ENCODE data around the gene SHISA7.
A peak's percentile ranks its signal among the peaks of the same experiment; 100 is the strongest.

The SHISA7 gene

DNA sequence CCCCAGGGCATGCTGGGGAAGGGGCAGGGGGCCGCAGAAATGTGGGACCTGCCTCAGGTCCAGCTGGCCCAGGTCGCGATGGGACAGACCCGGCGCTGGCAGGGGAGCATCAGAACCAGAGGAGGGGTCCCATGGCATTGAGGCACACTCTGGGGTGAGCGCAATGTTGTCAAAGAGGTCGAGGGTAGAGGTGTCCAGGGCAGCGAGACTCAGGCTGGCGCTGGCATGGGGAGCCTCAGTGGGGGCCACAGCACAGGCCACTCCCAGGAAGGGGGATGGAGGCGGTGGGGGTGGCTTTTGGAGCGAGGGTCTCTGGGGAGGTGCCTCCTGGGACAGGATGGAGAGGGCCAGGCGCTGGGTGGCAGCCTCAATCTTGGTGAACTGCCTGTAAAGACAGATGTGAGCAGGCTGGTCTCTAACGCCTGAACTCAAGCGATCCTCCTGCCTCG is 20.5 kb upstream of the SHISA7 start:
- DNase-seq (ENCODE audit: low read depth in 1 of 2, low spot score in 1 of 2) = no peak

GRCh38 chr19:55462722-55463121 is 19.6 kb upstream of the SHISA7 start:
- no peak overlapping the region for H3K27ac ChIP-seq (replicated peaks)
- no peaks in the 10 kb centered on the region for H3K27me3 ChIP-seq (ENCODE audit: insufficient read depth, poor library complexity, severe bottlenecking)
- no peak overlapping the region for H3K4me3 ChIP-seq (replicated peaks; ENCODE audit: insufficient read depth, low read length)
- DNase-seq (ENCODE audit: low read depth in 1 of 2, low spot score in 1 of 2) = no peak
- TF ChIP-seq GABPA (IDR thresholded peaks at IDR 0.05; ENCODE audit: low read depth) = no peak

More for the DNA sequence above, 20.5 kb upstream of the SHISA7 start:
- no peaks in the 10 kb centered on the region for H3K27me3 ChIP-seq (ENCODE audit: insufficient read depth, poor library complexity, severe bottlenecking)
- no peak overlapping the region for H3K4me3 ChIP-seq (replicated peaks; ENCODE audit: insufficient read depth, low read length)
- no peak for TF ChIP-seq POLR2AphosphoS5 (IDR thresholded peaks at IDR 0.05; ENCODE audit: low read depth)
- no peak for TF ChIP-seq SPI1 (IDR thresholded peaks at IDR 0.05; ENCODE audit: borderline replicate concordance, low read depth)
- H3K27ac ChIP-seq (replicated peaks) = no peak overlapping the region

GRCh38 chr19:55461974-55462626 is 19.0 kb upstream of the SHISA7 start:
- no peak for TF ChIP-seq POLR2AphosphoS5 (IDR thresholded peaks at IDR 0.05; ENCODE audit: low read depth)
- DNase-seq (ENCODE audit: low read depth in 1 of 2, low spot score in 1 of 2) = no peak
- H3K4me3 ChIP-seq (replicated peaks; ENCODE audit: insufficient read depth, low read length) = peak overlapping the region; percentile 54
- peak overlapping the region; percentile 57 for H3K27ac ChIP-seq (replicated peaks)
- no peaks in the 10 kb centered on the region for H3K27me3 ChIP-seq (ENCODE audit: insufficient read depth, poor library complexity, severe bottlenecking)

GRCh38 chr19:55461259-55461973 is 18.3 kb upstream of the SHISA7 start, which contains the start of gene ISOC2:
Gene ISOC2, minus strand, starts transcription at chr19:55461642. Its CDS starts 5,156 bp downstream, at chr19:55456486.
- Histone ChIP-seq H3K27ac (replicated peaks) (peak within 1 kb of the TSS; percentile 82), H3K27me3 (ENCODE audit: insufficient read depth, poor library complexity, severe bottlenecking) (no peaks in the 10 kb centered on the region), H3K4me3 (replicated peaks; ENCODE audit: insufficient read depth, low read length) (peak within 1 kb of the TSS; percentile 81)
- DNase-seq (ENCODE audit: low read depth in 1 of 2, low spot score in 1 of 2) = peak; percentile 99 to 100
- TF ChIP-seq SPI1 (IDR thresholded peaks at IDR 0.05; ENCODE audit: borderline replicate concordance, low read depth) = no peak
- no peak for TF ChIP-seq CTCF (IDR thresholded peaks at IDR 0.05; ENCODE audit: insufficient read depth, low read length)
- no peak for TF ChIP-seq GABPA (IDR thresholded peaks at IDR 0.05; ENCODE audit: low read depth)
- TF ChIP-seq POLR2AphosphoS5 (IDR thresholded peaks at IDR 0.05; ENCODE audit: low read depth) = peak; percentile 62; the same call in 1 of the 2 replicates
- TF ChIP-seq REST (IDR thresholded peaks at IDR 0.05; ENCODE audit: insufficient replicate concordance, low read depth) = no peak

DNA sequence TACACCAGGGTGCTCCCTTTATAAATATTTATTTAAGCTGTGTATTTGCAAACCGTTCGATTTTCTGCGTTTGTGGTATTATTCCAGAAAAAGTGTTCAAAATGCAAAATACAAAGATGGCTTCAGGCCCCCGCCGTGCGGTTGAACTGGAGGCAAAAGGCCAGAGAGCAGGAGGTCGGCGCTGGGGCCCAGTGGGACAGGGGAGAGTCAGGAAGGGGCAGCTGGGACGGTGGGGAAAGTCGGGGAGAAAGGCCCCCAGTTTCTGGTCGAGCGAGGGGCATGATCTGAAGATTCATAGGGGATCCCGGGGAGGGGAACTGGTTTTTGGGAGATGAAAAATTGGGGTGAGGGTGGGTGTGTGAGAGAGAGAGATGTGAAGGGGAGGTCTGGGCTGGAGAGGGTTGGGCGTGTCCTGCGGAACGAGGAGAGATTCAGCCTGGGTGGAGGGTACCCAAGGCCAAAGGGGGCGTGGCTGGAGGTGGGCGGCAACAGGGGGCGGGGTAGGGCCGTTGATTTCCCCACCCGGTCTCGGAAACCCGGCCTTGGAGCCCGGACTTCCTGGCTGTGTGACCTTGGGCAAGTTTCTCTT is 17.7 kb upstream of the SHISA7 start:
- Histone ChIP-seq H3K27ac (replicated peaks) (peak overlapping the region; percentile 82), H3K4me3 (replicated peaks; ENCODE audit: insufficient read depth, low read length) (peak overlapping the region; percentile 81), H3K27me3 (ENCODE audit: insufficient read depth, poor library complexity, severe bottlenecking) (no peaks in the 10 kb centered on the region)
- peak in 1 of 2 experiments; percentile 64 for DNase-seq (ENCODE audit: low read depth in 1 of 2, low spot score in 1 of 2)
- TF ChIP-seq CTCF (IDR thresholded peaks at IDR 0.05; ENCODE audit: insufficient read depth, low read length) = no peak
- no peak for TF ChIP-seq GABPA (IDR thresholded peaks at IDR 0.05; ENCODE audit: low read depth)
- TF ChIP-seq SPI1 (IDR thresholded peaks at IDR 0.05; ENCODE audit: borderline replicate concordance, low read depth) = no peak
- no peak for TF ChIP-seq REST (IDR thresholded peaks at IDR 0.05; ENCODE audit: insufficient replicate concordance, low read depth)
- no peak for TF ChIP-seq POLR2AphosphoS5 (IDR thresholded peaks at IDR 0.05; ENCODE audit: low read depth)
